Measurements from ENCODE around the gene VAPB.

DNA sequence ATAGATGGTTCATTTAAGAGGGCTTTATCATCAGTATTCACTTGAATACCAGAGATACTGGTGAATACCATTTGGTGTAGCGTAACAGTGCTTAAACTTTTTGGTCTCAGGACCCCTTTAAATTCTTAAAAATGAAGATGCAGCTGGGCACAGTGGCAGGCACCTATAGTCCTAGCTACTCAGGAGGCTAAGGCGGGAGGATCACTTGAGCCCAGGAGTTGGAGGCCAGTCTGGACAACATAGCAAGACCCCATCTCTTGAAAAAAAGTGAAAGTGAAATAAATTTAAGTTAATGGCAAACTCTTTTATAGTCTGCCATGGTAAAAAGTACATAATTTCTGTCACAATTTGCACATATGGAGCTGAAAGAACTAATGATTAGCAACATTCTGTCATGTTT is 39.3 kb downstream of the VAPB start:
- TF ChIP-seq, protein P1, sequence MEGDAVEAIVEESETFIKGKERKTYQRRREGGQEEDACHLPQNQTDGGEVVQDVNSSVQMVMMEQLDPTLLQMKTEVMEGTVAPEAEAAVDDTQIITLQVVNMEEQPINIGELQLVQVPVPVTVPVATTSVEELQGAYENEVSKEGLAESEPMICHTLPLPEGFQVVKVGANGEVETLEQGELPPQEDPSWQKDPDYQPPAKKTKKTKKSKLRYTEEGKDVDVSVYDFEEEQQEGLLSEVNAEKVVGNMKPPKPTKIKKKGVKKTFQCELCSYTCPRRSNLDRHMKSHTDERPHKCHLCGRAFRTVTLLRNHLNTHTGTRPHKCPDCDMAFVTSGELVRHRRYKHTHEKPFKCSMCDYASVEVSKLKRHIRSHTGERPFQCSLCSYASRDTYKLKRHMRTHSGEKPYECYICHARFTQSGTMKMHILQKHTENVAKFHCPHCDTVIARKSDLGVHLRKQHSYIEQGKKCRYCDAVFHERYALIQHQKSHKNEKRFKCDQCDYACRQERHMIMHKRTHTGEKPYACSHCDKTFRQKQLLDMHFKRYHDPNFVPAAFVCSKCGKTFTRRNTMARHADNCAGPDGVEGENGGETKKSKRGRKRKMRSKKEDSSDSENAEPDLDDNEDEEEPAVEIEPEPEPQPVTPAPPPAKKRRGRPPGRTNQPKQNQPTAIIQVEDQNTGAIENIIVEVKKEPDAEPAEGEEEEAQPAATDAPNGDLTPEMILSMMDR (IDR thresholded peaks at IDR 0.05; ENCODE audit: insufficient read depth, low read depth, low read length) = no peak
- no peak for TF ChIP-seq EZH2 (IDR thresholded peaks at IDR 0.05; ENCODE audit: insufficient read depth, low read length)
